Activated T-helper 1 cell treated with anti-CD3 and anti-CD28 coated beads, Interleukin-2, amount 50 U/mL, for 16 hours (primary cell): ENCODE measurements around the gene C2orf80.
"Not testable (repeated sequence)": the region's sequence is repeated elsewhere in the genome, so short reads cannot be mapped to it uniquely, and the experiment has no call there.

Experiments
- DNase-seq, 2 donors: peaks; one replicate each; pipeline ENCODE4 v3.0.0-alpha.2; 2020; ENCODE audit warnings: low read depth in 1 of 2, low spot score in 1 of 2

Gene C2orf80

DNA sequence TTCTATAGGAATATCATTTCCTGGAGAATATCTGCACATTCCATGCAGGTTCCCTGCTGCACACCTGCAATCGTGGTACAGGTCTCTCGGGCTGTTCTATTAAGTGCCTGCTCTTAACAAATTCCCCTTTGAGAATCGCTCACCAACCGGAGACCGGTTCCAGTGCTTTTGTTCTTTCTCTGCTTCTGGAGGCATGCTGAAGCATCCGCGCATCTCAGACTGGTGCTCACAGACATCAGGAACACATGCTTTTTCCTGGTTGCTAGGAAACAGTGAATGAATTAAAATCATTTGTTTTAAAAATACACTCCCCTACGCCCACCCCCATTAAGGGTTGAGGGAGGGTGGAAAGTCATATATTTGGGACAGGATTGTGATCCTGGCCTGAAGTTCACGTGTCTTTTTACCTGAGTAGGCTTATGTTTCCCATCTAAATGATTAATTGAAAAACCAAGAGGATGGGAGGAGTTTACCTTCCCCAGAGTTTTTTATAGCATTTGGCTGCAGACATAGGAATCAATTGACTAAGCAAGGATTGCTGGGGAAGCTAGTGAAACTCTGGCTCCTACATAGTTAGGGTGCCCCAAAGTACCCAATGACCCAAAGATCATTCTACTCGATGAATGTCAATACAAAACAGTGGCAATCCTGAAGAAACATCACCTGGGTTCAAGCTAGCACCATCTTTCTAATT is at the start of gene C2orf80:
Gene C2orf80, minus strand, starts transcription at position 221 of the 694 bp plus-strand sequence. CDS start 3,044 bp downstream, outside the sequence.
- no peak for DNase-seq

DNA sequence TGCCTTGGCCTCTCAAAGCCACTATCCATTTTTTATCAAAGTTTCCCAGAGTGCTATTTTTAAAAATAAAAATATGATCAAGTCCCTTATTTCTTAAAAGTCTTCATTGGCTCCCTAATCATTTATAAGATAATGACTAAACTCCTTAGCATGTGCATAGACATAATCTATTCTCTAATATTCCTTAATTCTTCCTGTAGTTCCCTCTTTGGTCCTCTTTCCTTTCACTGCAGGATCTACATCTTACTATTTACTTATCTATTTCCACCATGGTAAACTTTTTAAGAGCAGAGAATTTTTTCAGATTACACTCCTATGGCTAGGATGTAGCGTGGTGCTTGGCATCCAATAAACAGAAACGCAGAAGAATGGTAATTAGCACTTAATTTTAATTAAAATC is 46.0 kb upstream of the C2orf80 start:
- DNase-seq = no peak

DNA sequence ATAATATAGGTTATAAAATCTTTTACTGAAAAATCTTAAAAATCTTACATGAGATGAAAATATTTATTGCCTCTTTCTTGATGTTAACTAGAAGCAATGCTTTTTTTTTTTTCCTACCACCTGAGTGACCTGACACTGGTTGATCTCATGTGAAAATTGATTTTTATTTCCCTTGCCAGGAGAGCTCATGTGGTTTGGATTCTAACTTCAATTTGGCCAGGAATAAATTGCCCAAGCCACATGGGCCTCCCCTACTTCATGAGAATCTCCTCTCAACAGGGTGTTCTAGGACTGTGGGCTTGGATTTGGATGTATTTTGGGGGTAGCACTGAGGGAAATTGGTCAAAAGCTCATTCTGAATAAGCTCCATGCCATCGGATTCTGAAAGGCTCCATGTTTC is 45.0 kb upstream of the C2orf80 start:
- DNase-seq = no peak

DNA sequence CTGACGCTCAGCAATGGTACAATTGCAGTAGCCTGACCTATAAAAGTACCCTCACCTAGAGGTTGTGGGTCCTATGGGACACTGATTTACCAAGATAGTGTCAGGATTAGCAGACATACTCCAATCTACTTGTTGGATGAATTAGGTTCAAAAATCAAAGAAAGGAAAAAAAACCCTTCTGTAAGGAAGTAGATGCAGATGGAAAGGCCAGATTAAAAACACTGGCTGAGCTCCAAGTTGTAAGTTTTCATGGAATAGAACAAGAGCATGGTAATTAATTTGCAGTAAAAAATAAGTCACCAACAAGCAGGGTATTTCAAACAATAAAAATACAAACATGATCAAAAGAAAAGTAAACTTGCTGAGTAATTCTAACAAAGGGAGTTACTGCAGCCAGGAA is 38.6 kb upstream of the C2orf80 start:
- DNase-seq = no peak

DNA sequence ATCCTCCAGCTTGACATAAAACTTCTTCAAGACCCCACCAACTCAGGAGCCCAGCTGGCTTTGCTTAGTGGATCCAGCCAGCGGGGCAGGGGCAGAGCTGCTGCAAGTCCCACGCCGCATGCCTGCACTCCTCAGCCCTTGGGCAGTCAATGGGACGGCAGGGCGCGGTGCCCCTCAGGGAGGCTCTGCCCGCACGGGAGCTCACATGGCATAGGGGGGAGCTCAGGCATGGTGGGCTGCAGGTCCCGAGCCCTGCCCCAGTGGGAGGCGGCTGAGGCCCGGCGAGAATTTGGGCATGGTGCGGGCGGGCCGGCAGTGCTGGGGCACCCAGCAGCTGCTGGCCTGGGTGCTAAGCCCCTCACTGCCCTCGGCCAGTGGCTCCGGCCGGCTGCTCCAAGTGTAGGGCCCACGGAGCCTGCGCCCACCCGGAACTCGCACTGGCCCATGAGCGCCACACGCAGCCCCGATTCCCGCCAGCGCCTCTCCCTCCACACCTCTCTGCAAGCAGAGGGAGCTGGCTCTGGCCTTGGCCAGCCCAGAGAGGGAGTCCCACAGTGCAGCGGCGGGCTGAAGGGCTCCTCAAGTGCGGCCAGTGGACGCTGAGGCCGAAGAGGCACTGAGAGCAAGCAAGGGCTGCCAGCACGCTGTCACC is 37.9 kb upstream of the C2orf80 start:
- DNase-seq = no peak

DNA sequence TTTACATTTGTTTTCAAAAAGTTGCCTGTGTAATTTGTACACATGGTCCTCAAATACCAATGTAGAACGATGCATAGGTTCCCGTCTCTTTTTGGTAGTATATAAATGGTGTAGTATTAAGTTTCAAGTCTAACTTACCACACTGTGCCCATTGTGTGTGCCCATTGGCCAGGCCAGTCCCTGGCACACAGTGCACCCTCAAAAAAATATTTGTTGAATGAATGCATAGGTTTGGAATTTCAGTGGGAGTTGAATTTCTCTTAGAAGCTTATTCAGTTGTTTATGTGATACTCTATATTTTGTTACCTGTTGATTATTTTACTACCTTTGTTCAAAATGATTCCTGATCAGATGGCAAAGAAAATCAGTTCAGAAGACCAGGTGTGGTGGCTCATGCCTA is 35.0 kb upstream of the C2orf80 start:
- DNase-seq = no peak

DNA sequence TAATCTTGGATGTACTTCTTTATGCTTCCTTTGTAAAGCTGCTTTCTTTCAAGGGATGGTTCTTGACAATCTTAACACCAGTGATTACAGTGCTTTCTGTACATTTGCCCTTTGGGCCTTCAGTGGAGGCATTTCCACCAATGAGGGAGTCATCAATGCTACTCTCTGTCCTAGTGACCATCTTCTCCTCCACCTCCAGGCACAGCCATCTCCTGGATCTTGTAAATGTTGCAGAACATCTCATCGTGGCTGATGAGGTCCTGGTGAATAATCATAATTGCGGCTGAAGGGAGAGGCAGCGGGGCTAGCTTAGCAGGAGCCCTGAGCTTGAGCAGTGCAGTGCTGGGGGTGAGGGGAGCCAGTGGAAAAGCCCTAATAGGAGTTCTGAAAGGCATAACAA is 32.5 kb upstream of the C2orf80 start:
- no peak for DNase-seq

DNA sequence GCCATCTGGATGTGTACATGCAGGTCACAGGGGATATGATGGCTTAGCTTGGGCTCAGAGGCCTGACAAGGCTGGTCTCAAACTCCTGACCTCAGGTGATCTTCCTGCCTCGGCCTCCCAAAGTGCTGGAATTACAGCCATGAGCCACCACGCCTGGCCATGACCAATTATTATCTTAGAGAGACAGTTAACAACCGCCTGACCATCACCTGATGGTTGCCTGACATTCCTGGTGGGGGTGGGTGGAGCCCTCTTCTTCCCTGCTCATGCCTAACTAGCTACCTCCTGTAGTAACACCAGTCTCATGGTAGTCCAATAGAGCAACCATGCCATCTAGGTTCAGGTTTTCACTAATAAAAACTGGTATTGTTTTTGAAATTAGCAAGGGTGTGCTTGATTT is 32.0 kb upstream of the C2orf80 start:
- not testable (repeated sequence) for DNase-seq

DNA sequence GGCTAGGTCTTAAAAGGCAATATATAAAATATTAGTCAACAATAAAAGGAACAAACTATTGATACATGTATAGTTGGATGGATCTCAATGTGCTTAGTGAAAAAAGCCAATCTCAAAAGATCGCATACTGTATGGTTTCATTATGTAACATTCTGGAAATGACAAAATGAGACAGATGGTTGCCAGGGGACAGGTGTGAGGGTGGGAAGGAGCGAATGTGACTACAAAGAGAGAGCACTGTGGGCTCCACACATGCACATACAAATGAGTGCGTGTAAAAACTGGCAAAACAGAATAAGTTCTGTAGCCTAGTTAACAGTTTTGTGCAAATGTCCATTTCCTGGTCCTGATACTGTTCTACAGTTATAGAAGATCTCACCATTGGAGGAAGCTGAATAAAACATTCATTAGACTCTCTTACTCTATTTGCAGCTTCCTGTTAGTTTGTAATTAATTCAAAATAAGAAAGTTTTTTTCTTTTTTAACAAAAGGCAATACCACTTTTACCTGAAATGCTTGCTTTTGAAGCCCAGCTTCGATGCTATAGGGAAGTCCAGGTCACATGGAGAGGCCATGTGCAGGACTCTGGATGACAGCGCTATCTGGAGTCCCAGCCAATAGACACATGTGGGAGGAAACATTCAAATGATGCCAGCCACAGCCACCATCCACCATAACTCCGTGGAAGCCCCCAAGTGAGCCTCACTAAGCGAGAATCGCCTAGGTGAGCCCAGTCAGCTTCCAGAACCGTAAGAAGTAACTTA is 21.0 kb upstream of the C2orf80 start:
- no peak for DNase-seq

DNA sequence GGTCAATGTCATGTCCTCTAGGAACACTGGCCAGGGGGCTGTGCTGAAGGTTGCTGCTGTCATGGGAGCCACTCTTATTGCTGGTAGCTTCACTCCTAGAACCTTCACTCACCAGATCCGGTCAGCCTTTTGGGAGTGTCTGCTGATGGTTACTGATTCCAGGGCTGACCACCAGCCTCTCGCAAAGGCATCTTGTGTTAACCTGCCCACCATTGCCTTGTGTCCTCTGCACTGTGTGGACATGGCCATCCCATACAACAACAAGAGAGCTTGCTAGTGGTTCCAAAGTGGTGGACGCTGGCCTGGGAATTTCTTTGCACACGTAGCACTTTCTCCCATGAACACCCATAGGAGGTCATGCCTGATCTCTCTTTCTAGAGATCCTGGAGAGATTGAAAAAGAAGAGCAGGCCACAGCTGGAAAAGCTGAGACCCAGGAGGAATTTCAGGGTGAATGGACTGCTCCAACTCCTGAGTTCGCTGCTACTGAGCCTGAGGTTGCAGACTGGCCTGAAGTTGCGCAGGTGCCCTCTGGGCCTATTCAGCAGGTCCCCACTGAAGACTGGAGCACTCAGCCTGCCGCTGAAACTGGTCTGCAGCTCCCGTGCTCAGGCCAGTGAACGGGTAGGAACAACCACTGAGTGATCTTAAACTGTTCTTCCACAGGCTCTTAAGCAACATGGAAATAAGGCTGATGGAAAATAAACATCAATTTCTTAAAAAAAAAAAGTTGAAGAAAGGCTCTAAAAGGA is 18.7 kb upstream of the C2orf80 start:
- no peak for DNase-seq

DNA sequence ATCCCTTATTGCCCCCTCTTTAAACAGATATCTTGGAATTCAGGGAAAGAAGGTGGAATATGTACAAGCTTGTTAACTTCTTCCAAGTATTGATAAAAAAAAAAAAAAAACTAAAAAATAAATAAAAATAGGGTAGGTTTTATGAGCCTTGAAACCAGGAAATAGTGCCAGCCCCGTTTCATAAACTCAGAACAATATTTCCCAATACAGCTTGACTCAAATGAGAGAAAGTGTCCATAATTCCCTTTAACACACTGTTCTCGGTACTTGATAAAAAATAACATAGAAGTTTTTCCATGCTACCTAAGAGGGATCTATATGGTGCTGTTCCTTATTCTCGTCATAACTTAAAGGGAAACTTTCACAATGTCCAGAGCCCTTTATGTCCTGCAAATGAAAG is 17.9 kb upstream of the C2orf80 start:
- DNase-seq = no peak

DNA sequence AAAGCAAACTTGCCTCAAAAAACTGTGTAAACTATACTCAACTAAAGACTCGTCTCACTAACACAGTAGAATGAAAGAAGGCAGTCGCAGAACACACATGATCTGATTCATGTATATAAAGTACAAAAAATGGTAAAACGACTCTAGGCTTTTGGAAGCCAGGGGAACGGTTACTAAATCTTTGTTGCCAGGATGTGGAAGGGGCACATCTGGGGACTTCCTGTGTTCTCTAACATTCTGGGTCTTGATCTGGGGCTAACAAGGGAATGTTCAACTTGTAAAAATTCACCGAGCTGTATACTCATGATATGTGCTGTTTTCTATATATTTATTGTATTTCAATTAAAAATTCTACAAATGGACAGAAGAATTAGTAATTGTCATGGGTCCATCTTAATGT is 14.3 kb upstream of the C2orf80 start:
- no peak for DNase-seq

DNA sequence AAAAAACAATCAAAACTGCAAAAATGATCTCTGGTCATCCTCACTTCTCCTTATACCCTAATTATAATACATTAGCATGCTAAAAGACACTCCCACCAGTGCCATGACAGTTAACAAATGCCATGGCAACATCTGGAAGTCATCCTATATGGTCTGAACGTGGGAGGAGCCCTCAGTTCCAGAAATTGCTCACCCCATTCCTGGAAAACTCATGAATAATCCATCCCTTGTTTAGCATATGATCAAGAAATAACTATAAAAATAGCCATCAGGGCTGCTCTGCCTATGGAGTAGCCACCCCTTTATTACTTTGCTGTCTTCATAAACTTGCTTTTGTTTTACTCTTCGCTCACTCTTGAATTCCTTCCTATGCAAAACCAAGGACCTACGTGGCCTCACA is 5.7 kb upstream of the C2orf80 start:
- DNase-seq = no peak

DNA sequence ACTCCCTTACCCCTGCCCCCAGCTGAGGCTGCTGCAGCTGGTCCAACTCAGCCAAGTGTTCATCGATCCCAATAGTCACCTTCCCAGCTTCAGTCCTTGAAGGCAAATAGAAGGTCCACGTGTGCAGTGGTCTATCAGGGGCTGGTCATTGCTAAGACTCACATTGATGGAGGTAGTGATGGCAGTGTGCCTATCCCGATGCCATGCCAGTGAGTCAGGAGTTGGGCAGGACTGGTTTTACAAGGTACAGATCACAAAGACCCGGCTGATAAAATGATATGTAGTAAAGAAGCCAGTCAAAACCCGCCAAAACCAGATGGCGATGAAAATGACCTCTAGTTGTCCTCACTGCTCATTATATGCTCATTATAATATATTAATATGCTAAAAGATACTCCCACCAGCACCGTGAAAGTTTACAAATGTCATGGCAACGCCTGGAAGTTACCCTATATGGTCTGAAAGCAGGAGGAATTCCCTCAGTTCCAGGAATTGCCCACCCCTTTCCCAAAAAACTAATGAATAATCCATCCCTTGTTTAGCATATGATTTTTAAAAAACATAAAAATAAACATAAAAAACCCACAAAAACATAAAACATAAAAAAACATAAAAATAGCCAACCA is 2.9 kb upstream of the C2orf80 start:
- DNase-seq = no peak

DNA sequence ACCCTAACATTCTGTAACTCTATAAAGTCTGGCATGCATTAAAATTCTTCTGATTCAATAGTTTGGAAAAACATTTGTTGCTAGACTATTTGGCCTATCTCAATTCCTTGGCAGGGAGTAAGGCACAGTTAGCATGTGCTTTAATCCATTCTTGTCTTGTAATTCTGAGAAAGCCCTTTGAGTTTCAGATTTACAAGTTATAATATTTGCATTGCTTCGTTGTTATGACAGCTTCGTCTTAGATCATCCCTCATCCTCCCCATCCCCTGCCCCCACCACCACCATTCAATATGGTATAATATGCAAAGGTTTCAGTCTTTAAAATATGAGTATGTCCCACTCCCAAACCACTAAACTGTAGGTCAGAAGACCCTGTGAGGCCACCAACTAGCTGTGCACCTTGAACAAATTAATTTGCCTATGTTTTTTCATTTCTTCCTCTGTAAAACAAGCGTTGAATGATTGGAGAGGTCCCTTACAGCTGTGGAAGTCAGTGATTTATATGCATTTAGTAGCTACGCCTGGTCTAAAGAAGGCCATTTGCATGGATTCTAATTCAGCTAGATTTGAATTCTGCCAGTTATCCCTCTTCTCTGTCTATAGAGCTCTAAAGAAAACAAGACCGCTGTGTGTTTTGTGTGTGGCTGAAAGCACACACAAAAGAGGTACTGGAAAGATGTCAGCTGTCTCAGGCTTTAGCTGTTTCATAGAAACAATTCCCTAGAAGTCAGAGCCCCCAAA is 591 bp downstream of the C2orf80 start:
- no peak for DNase-seq

DNA sequence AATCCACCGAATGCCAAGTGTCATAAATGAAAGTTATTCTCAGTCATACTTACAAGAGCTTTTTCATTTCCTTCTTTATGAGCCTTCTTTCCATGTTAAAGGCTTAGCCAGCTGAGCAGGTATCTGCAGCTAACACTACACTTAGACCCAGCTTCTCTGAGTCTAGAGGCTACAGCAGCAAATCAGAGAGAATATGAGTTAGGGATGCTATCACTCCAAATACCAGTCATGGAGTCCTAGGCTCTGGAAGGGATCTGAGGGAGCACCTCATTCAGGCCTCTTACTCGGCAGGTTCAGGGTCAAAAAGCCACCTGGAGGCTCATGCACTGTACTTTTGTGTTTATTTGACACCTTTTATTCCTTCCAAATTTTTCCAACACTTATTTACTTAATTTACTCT is 2.9 kb downstream of the C2orf80 start:
- DNase-seq = no peak

DNA sequence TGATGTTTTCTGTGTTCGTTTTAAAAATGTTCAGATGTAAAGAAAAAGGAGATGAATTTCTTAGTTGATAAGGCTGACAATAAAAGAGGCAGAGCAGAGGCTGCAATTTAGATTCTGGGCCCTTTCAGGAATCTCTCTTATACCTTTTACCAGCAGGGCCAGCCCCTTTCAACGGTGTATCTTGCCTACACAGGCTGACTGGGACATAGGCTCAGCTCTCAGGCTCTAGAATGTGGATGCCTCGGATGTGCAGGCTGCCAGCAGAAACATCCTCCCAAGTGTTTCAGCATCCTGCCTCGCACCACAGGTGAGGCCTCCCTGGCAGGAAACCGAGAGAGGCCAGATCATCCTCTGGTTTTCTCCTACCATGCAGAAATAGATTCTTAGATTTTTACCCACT is 3.4 kb downstream of the C2orf80 start:
- no peak for DNase-seq

DNA sequence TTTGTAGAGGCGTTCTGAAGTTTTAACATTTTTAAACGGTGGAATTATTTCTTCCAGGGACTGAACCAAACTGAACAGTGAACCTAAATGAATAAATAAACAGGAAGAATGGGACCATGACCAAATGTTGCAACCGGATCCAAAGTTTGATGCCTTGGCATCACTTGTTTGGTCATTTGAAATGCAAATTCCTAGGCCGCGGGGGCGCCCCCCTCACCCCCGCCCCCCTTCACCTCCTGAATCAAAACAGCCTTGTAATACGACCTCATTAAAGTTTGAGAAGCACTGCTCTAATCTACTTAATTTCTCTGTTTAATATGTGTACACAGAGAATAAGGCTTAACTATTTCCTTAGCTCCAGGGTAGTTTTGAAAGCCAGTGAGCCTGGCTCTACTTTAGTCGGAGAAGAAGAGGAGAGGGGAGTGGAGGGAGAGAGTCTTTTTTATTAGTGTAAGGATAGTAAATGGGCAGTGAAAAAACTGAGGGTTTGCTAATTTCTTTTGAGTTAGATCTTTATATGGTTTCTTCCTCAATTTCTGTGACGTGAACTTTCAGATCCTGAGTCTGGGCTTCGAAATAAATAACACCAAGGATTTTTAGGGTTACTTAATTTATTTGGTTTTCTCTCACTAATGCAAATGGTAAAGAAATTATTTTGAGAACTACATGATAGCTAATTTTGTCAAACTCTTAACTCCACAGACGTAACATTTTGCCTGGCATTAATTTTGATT is 5.7 kb downstream of the C2orf80 start:
- DNase-seq = no peak

DNA sequence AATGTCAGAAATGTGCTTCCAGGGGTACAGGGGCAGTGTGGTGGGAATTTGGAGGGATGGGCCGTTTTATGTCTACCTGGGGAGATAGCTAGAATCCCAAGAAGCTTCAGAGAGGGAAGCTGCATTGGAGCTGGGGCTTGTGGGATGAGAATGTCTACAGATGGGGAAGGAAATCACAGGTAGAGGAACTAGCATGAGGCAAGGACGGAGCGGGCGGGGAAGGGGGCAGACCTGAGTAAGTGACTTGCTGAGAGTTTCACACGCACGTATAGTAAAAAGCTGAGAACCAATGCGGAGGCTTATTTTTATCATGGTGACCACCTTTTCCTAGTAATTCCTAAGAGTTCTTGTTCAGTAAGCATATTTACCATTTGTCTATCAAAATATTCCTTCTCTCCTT is 6.3 kb downstream of the C2orf80 start:
- no peak for DNase-seq

DNA sequence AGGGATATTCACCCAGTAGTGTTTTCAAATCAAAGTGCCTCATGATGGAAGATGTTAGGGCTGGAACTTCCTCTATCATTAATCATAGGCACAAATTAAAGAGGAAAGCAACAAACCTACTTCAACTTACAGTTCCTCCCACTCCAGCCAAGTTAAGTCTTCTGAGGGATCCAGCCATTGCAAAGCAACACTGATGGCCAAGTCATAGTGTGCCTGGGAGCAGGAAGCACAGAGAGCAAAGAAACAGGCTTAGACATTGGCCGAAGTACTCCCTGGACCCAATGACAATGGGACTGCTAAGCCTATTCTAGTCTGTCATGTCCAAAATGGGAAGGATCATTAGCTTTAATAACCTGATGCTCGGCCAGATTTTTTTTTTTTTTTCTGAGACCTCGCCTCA is 7.0 kb downstream of the C2orf80 start:
- DNase-seq = no peak
